Left forelimb (tissue), 1 donor: ENCODE results near the gene MYO5C.
"Not testable (repeated sequence)": the region's sequence is repeated elsewhere in the genome, so short reads cannot be mapped to it uniquely, and the experiment has no call there.

Experiments used
- DNase-seq: peaks from one replicate; pipeline ENCODE4 v3.0.0-alpha.2; 2018; ENCODE audit warnings: low spot score

Gene MYO5C

DNA sequence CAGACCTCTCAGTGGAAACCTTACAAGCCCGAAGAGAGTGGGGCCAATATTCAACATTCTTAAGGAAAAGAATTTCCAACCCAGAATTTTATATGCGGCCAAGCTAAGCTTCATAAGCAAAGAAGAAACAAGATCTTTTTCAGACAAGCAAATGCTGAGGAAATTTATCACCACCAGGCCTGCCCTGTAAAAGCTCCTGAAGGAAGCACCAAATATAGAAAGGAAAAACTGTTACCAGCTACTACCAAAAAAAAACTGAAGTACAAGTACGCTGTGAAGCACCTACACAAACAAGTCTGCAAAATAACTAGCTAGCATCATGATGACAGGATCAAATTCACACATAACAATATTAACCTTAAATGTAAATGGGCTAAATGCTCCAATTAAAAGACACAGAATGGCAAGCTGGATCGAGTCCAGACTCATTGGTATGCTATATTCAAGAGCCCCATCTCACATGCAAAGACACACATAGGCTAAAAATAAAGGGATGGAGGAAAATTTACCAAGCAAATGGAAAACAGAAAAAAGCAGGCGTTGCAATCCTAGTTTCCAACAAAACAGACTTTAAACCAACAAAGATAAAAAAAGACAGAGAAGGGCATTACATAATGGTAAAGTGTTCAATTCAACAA, 130.0 kb downstream of the MYO5C start:
- DNase-seq, result not testable (repeated sequence)

DNA sequence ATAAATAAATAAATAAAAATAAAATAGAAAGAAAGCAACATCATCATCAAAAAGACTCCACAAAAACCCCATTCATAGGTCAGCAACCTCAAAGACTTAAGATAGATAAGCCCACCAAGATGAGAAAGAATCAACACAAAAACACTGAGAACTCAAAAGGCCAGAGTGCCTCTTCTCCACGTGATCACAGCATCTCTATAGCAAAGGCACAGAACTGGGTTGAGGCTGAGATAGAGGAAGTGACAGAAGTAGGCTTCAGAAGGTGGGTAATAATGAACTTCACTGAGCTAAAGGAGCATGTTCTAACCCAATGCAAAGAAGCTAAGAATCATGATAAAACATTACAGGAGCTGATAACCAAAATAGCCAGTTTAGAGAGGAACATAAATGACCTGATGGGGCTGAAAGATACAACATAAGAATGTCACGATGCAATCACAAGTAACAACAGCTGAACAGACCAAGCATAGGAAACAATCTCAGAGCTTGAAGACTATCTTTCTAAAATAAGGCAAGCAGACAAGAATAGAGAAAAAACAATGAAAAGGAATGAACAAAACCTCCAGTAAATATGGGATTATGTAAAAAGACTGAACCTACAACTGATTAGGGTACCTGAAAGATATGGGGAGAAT, 130.9 kb downstream of the MYO5C start:
- no peak for DNase-seq

DNA sequence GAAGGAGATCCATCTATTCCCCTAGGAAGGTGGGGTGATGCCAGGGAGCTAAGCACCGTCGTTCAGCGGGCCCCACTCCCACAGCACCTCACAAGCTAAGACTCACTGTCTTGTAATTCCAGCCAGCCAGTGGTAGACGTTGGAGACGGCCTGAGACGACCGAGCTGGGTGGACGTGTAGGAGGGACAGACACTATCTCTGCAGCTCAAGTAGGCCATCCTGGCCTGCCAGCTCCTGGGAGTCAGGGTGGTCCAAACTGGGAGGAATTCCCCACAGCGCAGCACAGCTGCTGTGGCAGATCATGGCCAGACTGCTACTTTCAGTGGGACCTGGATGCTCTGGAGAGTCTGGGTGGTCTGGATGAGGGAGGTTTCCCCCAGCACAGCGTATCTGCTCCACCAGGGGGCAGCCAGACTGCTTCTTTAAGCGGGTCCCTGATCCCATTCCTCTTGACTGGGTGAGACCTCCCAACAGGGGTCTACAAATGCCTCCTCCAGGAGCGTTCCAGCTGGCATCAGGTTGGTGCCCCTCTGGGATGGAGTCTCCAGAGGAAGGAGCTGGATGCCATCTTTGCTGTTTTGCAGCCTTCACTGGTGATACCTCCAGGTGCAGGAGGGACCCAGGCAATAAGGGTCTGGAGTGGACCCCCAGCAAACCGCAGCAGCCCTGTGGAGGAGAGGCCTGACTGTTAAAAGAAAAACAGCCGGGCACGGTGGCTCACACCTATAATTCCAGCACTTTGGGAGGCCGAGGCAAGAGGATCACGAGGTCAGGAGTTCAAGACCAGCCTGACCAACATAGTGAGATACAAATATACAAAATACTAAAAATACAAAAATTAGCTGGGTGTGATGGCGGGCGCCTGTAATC, 132.0 kb downstream of the MYO5C start:
- no peak for DNase-seq

- no peak for DNase-seq
Measured at GRCh38 chr15:52162876-52163275, 132.7 kb downstream of the MYO5C start.

DNA sequence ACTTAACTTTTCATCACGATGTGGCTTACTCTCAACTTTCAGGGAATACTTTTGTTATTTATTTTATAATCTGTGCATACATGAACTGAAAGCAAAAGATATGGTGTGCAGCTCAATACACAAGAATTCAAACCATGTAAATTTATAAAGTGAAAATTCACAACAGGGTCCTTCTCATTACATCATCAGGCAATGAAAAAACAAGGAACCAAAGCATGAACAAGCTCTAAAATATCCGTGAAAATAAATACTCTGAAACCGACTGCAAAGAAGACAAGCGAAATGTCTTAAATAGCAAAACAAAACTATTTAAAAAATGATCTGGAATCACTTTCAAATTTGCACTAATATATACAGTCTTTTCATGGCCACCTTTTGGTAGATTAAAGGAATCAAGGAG, 133.3 kb downstream of the MYO5C start:
- DNase-seq, result no peak

GRCh38 chr15:52161406-52161966, 134.1 kb downstream of the MYO5C start:
- DNase-seq, result no peak

- no peak for DNase-seq
Measured at GRCh38 chr15:52159645-52160044, 136.0 kb downstream of the MYO5C start.

- DNase-seq, result no peak
Measured at GRCh38 chr15:52158084-52158765, 137.4 kb downstream of the MYO5C start.

GRCh38 chr15:52155878-52156277, 139.7 kb downstream of the MYO5C start:
- DNase-seq, result no peak

DNA sequence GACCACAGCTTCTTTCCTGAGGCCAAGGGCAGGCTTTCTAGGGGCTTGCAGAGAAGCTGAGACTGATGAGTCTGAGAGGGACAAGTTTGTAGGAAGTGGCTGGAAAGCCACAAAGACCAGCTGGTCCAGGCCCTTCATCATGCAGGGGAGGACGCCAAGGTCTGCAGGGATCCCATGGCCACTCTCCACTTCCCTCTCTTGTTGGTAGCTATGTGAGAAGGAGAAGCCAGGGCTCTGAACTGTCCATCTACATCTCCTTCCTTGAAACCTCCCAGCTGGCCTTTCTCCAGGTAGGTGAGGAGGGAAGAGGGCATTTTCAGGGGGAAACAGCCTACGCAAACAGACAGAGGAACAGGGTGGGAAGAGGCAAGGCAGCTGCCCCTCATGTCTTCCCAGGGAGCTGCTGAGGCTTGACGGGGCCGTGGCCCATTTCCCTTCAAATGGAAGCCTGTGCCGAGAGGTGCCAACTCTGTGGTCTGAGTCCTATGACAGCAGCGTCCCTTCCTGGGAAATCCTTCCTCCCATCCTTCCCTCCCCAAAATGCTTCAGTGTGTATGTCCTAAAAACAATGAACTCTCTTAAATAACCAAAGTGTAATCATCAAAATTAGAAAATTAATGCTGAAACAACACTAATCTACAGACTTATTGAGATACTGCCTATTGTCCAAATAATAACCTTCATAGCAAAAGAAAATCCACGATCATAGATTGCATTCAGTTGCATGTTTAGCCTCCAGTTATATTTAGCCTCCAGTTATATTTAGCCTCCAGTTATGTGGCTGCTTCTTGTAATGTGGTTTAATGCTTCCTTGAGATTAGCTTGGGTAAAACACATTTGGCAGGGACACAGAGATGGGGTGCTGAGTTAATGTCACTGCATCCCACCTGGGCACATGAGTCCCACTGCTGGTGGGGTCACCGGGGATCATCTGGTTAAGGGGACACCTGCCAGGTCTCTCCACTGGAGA, 140.4 kb downstream of the MYO5C start:
- DNase-seq, result no peak

DNA sequence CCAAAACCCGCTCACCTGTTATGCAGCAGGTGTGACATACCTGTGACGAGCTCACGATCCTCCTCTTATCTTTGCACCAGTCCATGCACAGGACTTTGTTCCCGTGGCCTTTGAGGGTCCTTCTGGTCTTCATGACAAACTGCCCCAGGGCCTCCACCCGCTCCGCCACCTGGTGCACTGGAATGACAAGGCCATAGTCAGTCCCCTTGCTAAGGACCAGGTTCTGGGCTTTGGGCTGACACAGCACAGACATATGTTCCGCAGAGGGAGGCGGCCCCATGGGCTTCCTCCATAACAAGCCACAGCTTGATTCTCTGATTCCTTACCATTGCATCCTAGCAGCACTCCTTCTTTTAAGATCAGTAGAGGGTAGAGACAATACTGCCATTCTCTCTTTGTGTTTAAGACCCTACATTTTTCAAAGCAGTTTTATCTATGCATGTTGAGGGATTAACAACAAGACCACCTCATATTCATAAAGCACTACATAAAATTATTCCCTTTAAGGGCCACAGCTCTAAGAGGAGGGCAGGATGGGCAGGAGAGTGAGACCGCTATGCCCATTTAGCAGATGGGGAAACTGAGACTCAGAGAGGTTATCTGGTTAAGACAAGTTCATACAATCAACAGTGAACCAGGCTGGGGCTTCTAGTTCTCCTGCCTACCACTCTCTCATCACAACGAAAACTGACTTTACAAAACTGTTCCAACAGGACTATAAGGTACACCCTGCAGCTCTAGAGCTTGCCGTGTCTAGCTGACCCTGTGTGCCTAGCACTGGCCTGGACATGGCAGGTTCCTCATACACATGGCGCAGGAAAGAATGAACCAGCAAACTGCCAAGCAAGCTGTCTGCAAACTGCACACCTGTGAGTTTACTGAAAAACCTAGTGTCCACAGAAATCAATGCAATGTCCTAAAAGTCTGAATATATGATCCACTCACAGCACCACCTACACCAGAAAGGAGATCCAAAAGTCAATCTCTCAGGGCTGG, 141.4 kb downstream of the MYO5C start:
- DNase-seq, result no peak

- DNase-seq, result no peak
Measured at GRCh38 chr15:52151353-52151752, 144.3 kb downstream of the MYO5C start.

DNA sequence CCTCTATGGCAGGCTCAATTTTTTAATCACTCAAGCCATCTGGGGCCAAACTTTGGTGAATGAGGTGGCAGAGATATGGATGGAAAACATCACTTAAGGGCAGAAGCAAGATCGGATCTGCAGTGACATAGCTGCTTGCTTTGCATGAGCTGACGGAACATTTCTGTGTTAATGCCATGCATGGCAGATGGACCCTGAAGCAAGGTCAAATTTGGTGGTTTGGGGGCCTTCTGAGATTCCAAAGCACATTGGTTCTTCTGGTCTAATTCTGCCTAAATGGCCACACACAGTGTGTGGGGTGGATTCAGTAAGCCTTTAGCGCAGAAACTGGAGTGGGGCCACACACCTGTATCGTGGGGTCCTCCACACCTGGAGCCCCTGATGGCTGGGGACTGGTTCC, 144.7 kb downstream of the MYO5C start:
- no peak for DNase-seq

DNA sequence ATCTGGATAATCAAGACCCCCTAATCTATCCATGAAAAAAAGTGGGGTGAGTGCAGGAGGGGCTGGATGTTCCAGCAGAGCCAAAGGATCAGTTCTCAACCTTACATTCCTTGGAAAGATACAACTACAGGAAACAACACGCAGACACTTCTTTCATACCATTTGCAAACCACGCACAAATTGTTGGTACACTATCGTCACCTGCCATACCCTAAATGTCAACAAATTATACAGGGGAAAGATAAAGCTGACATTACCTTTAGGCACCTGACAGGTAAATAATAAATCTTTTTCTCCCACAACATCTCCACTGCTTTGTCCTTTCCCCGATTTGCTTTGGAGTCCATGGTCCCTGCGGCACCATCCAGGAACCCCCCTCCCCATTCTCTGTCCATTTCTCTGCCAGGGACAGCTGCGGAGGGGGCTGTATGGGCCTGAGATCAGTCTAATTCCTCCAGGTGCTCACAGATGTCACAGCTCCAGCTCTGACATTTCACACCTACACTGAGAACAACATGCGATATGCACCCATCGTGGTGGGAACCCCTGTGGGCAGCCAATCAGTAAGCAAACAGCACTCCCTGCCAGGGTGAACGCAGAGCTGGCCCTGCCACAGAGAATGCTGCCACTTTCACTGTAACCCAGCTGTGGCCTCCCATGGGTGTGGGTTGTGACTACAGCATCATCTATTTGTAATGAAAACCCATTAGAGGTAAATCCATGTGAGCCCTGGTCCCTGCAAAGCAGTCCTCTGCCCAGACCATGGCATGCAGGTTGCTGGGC, 145.4 kb downstream of the MYO5C start:
- no peak for DNase-seq

DNA sequence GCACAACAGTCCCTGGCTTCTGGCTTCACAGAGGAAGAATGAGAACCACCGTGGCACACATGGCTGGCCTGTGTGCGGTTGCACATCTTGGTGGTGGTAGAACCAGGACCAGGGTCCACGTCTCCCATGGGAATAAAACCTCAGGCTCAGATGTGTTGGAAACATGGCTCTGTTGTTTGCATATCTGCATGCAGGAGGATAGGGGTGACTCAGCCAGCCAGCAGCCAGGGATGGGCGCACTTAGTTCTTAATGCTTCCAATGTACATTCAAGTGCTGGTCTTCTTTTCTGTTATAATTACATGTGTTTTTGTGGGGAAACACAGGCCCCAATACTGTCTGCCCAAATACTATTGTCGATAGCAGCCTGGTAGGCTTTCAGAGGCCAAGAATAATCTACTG, 147.2 kb downstream of the MYO5C start:
- DNase-seq, result no peak

DNA sequence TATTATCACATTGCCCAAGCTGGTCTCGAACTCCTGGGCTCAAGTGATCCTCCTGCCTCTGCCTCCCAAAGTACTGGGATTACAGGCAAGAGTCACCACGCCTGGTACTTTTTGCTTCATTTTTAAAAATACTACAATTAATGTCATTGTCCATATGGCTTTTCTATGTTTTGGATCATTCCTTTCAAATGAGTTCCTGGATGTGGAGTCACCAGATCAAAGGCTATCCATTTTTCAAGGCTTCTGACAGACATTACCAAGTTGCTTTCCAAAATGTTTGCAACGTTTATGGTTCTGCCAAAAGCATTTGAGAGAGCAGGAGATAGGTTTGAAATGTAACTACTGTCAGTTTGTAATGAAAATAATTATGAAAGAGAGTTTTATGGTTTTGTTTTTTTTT, 148.8 kb downstream of the MYO5C start:
- no peak for DNase-seq

DNA sequence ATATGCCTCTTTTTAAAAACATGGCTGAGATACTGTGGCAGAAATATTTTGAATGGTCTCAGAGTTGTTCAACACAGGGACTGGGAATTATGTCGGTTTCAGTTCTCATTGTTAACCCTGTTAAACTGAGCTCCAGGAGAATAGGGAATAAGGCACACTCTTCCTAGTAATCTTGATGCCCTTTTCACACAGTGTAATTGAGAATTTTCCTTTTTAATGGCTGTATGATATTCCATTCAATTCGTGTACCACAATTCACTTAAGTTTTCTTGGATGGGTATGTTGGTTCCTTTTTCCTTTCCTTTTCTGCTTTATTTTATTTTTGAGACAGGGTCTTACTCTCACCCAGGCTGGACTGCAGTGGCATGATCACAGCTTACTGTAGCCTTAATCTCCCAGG, 149.3 kb downstream of the MYO5C start:
- no peak for DNase-seq

- no peak for DNase-seq
Measured at GRCh38 chr15:52144656-52145178, 150.9 kb downstream of the MYO5C start.

DNA sequence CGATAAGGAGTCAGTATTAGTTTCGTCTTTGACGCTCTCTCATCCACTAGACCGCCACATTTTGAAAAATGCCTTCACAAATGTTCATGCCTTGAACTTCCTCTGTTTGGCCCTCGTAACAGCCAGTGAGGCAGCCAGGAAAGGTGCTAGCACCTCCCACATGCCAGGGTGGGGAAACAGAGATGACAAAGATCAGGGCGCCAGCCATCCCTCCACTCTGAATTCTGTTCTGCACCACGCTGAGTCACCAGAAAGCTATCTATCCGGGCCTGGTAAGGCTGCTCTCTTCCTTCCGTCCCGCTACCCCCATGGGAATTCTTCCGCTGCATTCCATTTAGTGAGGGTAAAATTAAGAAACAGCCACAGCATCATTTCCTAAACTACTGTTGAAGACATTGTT, 151.7 kb downstream of the MYO5C start:
- no peak for DNase-seq
